GM12878 (cell line): ENCODE results near the gene CCR5AS.

Source experiments
- ATAC-seq: fragments of 200-7000 bp; cut with Tn5 transposase; 3 replicates; pipeline ENCODE4 v1.9.1; 2020; ENCODE audit warnings: mild to moderate bottlenecking, moderate library complexity
- BruUV-seq: library from RNA; stranded (reverse); fragments of 400-500 nt; replicated peaks from 2 replicates; lab custom pipeline; 2021; lab: Mats Ljungman, UMichigan
- CTCF ChIA-PET: fragments of 300-600 bp; sonication (Branson Sonifier 250); formaldehyde crosslinking; extraction: SDS; loops from one replicate; lab custom pipeline; 2021; ENCODE audit warnings: inconsistent platforms; lab: Yijun Ruan, JAX
- POLR2A ChIA-PET: fragments of 350-600 bp; formaldehyde crosslinking; extraction: SDS; loops from one replicate; lab custom pipeline; 2021; ENCODE audit warnings: inconsistent platforms; lab: Charles Lee
- RAD21 ChIA-PET: fragments of 300-600 bp; sonication (Branson Sonifier 250); formaldehyde crosslinking; loops from one replicate; lab custom pipeline; 2023; ENCODE audit warnings: antibody characterized with exemption; ENCODE audit not compliant: unreplicated experiment; lab: Charles Lee
- SMC1A ChIA-PET: fragments of 300-600 bp; sonication (Branson Sonifier 250); formaldehyde crosslinking; loops from one replicate; lab custom pipeline; 2023; ENCODE audit not compliant: unreplicated experiment, uncharacterized antibody; lab: Charles Lee
- DNase-seq: peaks from one replicate; pipeline ENCODE4 v3.0.0-alpha.2; 2011; ENCODE audit warnings: low read depth, low spot score
- FAIRE-seq: peaks from 3 replicates; lab custom pipeline; 2011; peaks lifted over from hg19 to GRCh38; lab: Jason Lieb, UNC
- H2AFZ ChIP-seq: 2 replicates; pipeline ENCODE4 v1.6.0; 2011; ENCODE audit warnings: low read depth, low read length, control low read depth; ENCODE audit not compliant: control insufficient read depth
- H3K27ac ChIP-seq: 2 replicates; pipeline ENCODE4 v1.5.1; 2011; ENCODE audit warnings: control low read depth; ENCODE audit not compliant: control insufficient read depth, insufficient read depth
- H3K27me3 ChIP-seq, 2 experiments: replicated peaks in 1 of 2; 2 replicates each; pipeline versions ENCODE4 v1.6.0 to v1.6.1; 2011; ENCODE audit warnings: low read length in 1 of 2; ENCODE audit not compliant: control insufficient read depth in 2 of 2, insufficient read depth in 2 of 2
- H3K36me3 ChIP-seq, 2 experiments: 2 replicates each; pipeline ENCODE4 v1.5.1; 2011; ENCODE audit warnings: low read length in 1 of 2; ENCODE audit not compliant: control insufficient read depth in 2 of 2, insufficient read depth in 2 of 2
- H3K4me1 ChIP-seq: 2 replicates; pipeline ENCODE4 v1.6.1; 2011; ENCODE audit warnings: mild to moderate bottlenecking, low read length, moderate library complexity, mixed read lengths; ENCODE audit not compliant: control insufficient read depth, insufficient read depth
- H3K4me2 ChIP-seq: 2 replicates; pipeline ENCODE4 v1.6.0; 2011; ENCODE audit warnings: control low read depth; ENCODE audit not compliant: control insufficient read depth, insufficient read depth
- H3K4me3 ChIP-seq: fragments of 200-600 bp; sonication (generic); 2 replicates; pipeline ENCODE4 v1.5.1; 2016
- H3K79me2 ChIP-seq: 2 replicates; pipeline ENCODE4 v1.6.0; 2011; ENCODE audit warnings: low read length; ENCODE audit not compliant: control insufficient read depth, insufficient read depth
- H3K9ac ChIP-seq: 2 replicates; pipeline ENCODE4 v1.8.0; 2011; ENCODE audit warnings: low read length, control low read depth, mixed read lengths; ENCODE audit not compliant: control insufficient read depth, insufficient read depth
- H3K9me3 ChIP-seq: replicated peaks from 3 replicates; pipeline ENCODE4 v1.5.1; 2011; ENCODE audit warnings: mild to moderate bottlenecking, low read length; ENCODE audit not compliant: control insufficient read depth, insufficient read depth
- H4K20me1 ChIP-seq: 2 replicates; pipeline ENCODE4 v1.6.0; 2011; ENCODE audit not compliant: control insufficient read depth, insufficient read depth
- CHD2 ChIP-seq: IDR thresholded peaks from 2 replicates; pipeline ENCODE4 v1.6.1; 2011; ENCODE audit warnings: low read depth, low read length, improper control_type of control experiment, borderline replicate concordance
- ELK1 ChIP-seq: IDR thresholded peaks from 2 replicates; pipeline ENCODE4 v1.6.1; 2012; ENCODE audit warnings: low read depth, low read length, improper control_type of control experiment
- HDAC6 ChIP-seq: fragments of 200-600 bp; sonication (generic); IDR thresholded peaks from one replicate; pipeline ENCODE4 v1.8.0; 2017; ENCODE audit warnings: antibody characterized with exemption; ENCODE audit not compliant: unreplicated experiment
- HDGF ChIP-seq: fragments of 450-650 bp; IDR thresholded peaks from 2 replicates; pipeline ENCODE4 v1.6.1; 2016; ENCODE audit warnings: antibody characterized with exemption
- PKNOX1 ChIP-seq: fragments of 450-650 bp; IDR thresholded peaks from 2 replicates; pipeline ENCODE4 v1.6.1; 2016; ENCODE audit warnings: mild to moderate bottlenecking
- PML ChIP-seq: IDR thresholded peaks from 2 replicates; pipeline ENCODE4 v1.6.1; 2012; ENCODE audit warnings: low read length, inconsistent platforms
- RFX5 ChIP-seq: IDR thresholded peaks from 2 replicates; pipeline ENCODE4 v1.6.1; 2011; ENCODE audit warnings: low read depth, low read length, improper control_type of control experiment
- ZBTB4 ChIP-seq: fragments of 450-650 bp; formaldehyde crosslinking; IDR thresholded peaks from 2 replicates; pipeline ENCODE4 v1.4.0; 2022; ENCODE audit warnings: mild to moderate bottlenecking, moderate library complexity
- ZNF592 ChIP-seq: fragments of 450-650 bp; IDR thresholded peaks from 2 replicates; pipeline ENCODE4 v1.6.1; 2017; ENCODE audit warnings: mild to moderate bottlenecking, moderate library complexity
- ZNF687 ChIP-seq: fragments of 450-650 bp; IDR thresholded peaks from 2 replicates; pipeline ENCODE4 v1.6.1; 2017; ENCODE audit warnings: mild to moderate bottlenecking, moderate library complexity
- WGBS: methylation state at CpG from one replicate; pipeline ENCODE4 v1.1.6; 2016; ENCODE audit warnings: low lambda C conversion rate; ENCODE audit not compliant: insufficient replicate concordance, insufficient coverage; ENCODE audit errors: missing lambda C conversion rate; 5-methylcytosine and 5-hydroxymethylcytosine counted together
- in situ Hi-C: fragments of 300-500 bp; cut with MboI; formaldehyde crosslinking; loops from 9 replicates; pipeline ENCODE4 v1.14.3; 2018; ENCODE audit warnings: mixed read lengths
- intact Hi-C: fragments of 100-400 bp; cut with micrococcal nuclease; formaldehyde crosslinking; loops from one replicate; pipeline ENCODE4 v1.14.2; 2022; ENCODE audit not compliant: unreplicated experiment

Gene CCR5AS

GRCh38 chr3:46400846-46401245 is 6.0 kb downstream of the CCR5AS start:
- Histone ChIP-seq H3K79me2 (no peaks in the 10 kb centered on the region), H3K36me3 (no peaks in the 10 kb centered on the region), H3K27me3 (no peaks in the 10 kb centered on the region), H3K4me2 (no peak overlapping the region), H2AFZ (no peak overlapping the region), H3K4me1 (peaks cover 9% of the 10 kb centered on the region), H4K20me1 (no peaks in the 10 kb centered on the region), H3K27ac (no peak overlapping the region), H3K9me3 (no peaks in the 10 kb centered on the region; the same call in 1 of the 3 replicates), H3K9ac (no peak overlapping the region), H3K4me3 (no peak overlapping the region)
- ChIA-PET CTCF (interaction anchor here (1.1 to 1.3 kb wide), 2 partner anchors 23 to 138 kb away, joined by 3 read pairs; no protein-coding TSS in a partner anchor), SMC1A (interaction anchor here (0.6 to 1.2 kb wide), 2 partner anchors 20 to 84 kb away, joined by 3 read pairs; no protein-coding TSS in a partner anchor), RAD21 (no interaction called here), POLR2A (no interaction called here)
- intact Hi-C loops, result no loop called here
- ATAC-seq (no peak), DNase-seq (no peak), FAIRE-seq (no peak)
- 51% methylated on average over 5 of the region's 5 CpGs for WGBS
- in situ Hi-C loops, result no loop called here
- BruUV-seq, result no TSS peak
- TF ChIP-seq CHD2 (no peak), ELK1 (no peak), ZBTB4 (CRISPR knock-in tag) (no peak), HDAC6 (no peak), HDGF (no peak), RFX5 (no peak), ZNF687 (no peak), ZNF592 (no peak), PML (no peak), PKNOX1 (no peak)
